Left ventricle myocardium inferior (tissue), 1 donor: ENCODE measurements around the gene ID2. TPM values are rescaled to one million over a fixed set of nuclear protein-coding genes. Genes with fewer than 3 reads are reported as not detected.
"Not testable (repeated sequence)": the region's sequence is repeated elsewhere in the genome, so short reads cannot be mapped to it uniquely, and the experiment has no call there.

ENCODE experiments used
- DNase-seq: peaks from one replicate; pipeline ENCODE4 v3.0.0-alpha.2; 2020
- H3K27ac ChIP-seq: fragments of 200-600 bp; replicated peaks from 2 replicates; pipeline ENCODE4 v1.8.0; 2021
- H3K27me3 ChIP-seq: fragments of 200-600 bp; 2 replicates; pipeline ENCODE4 v1.8.0; 2021; ENCODE audit warnings: low read depth
- H3K36me3 ChIP-seq: fragments of 200-600 bp; 2 replicates; pipeline ENCODE4 v1.8.0; 2021
- H3K4me1 ChIP-seq: fragments of 200-600 bp; 2 replicates; pipeline ENCODE4 v1.8.0; 2021
- H3K4me3 ChIP-seq: fragments of 200-600 bp; 2 replicates; pipeline ENCODE4 v1.8.0; 2021; ENCODE audit warnings: mild to moderate bottlenecking, moderate library complexity
- H3K9me3 ChIP-seq: fragments of 200-600 bp; replicated peaks from 2 replicates; pipeline ENCODE4 v1.8.0; 2021
- CTCF ChIP-seq: fragments of 200-600 bp; IDR thresholded peaks from 2 replicates; pipeline ENCODE4 v1.8.0; 2021; ENCODE audit warnings: antibody characterized with exemption, mild to moderate bottlenecking, borderline replicate concordance
- intact Hi-C: fragments of 100-400 bp; cut with micrococcal nuclease; formaldehyde crosslinking; loops from one replicate; pipeline ENCODE4 v1.11.0; 2022
- total RNA-seq: library from RNA; stranded (reverse); fragmentation: NEBNext Ultra II Directional; extraction: Animal tissue kit (Norgen Biotek cat#: 25700); gene quantifications from one replicate; pipeline ENCODE4 v1.2.1, GENCODE V29; 2021
- donor health status: DM: no; HTN: yes; CAD: no; lungs with severe emphysema.

Gene ID2
- total RNA-seq, 1 donor from 2014 or later = 32.2 TPM

GRCh38 chr2:8721410-8721809, 39.6 kb downstream of the ID2 start:
- no peak for DNase-seq
- Histone ChIP-seq H3K4me1 (peaks cover 4% of the 10 kb centered on the region), H3K4me3 (no peak overlapping the region), H3K36me3 (peaks cover 6% of the 10 kb centered on the region), H3K27me3 (no peaks in the 10 kb centered on the region), H3K9me3 (no peaks in the 10 kb centered on the region), H3K27ac (no peak overlapping the region)
- TF ChIP-seq CTCF = no peak
- intact Hi-C loops = no loop called here

GRCh38 chr2:8722986-8723385, 41.1 kb downstream of the ID2 start:
- intact Hi-C loops = no loop called here
- H3K27ac ChIP-seq = no peak overlapping the region

GRCh38 chr2:8725838-8726237, 44.0 kb downstream of the ID2 start:
- no peaks in the 10 kb centered on the region for H3K27me3 ChIP-seq
- H3K4me3 ChIP-seq = no peak overlapping the region
- TF ChIP-seq CTCF = no peak
- peaks cover 2% of the 10 kb centered on the region for H3K4me1 ChIP-seq
- H3K36me3 ChIP-seq = peaks cover 39% of the 10 kb centered on the region
- intact Hi-C loops = no loop called here
- DNase-seq = no peak
- H3K27ac ChIP-seq = no peak overlapping the region
- no peaks in the 10 kb centered on the region for H3K9me3 ChIP-seq

More at GRCh38 chr2:8722986-8723385, 41.1 kb downstream of the ID2 start:
- DNase-seq = no peak
- no peak overlapping the region for H3K4me3 ChIP-seq
- TF ChIP-seq CTCF = no peak
- H3K27me3 ChIP-seq = no peaks in the 10 kb centered on the region
- H3K9me3 ChIP-seq = no peaks in the 10 kb centered on the region
- H3K4me1 ChIP-seq = peaks cover 4% of the 10 kb centered on the region
- H3K36me3 ChIP-seq = peaks cover 19% of the 10 kb centered on the region

DNA sequence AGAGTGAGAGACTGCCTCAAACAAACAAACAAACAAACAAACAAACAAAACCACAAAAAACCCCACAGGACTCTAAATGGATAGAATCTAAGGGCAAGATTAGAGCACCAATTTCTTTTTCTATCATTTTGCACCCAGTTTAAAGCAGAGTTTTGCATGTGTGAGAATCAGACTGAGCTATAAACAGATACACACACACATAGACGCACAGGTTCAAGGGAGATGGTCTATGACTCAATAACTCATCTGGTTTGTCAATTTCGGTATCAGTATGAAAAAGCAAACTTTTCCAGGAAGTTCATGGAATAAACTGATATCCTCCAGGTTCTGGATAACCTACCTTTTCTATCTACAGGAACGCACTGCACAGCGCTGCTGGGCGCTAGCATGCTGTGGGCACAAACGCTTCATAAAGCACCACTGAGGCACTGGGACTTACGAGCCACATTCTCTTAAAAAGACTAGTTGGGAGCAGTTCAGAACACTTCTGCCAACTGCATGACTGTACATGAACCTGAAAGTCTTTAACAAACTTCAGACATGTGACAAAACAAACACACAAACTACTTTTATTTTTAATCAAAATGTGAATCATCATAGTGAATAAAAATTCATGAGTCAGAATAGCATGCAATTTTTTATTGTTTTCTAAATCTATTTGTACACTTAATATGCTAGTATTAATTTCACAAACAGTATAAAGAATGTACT, 46.6 kb downstream of the ID2 start:
- Histone ChIP-seq H3K27ac (no peak overlapping the region), H3K36me3 (peaks cover 60% of the 10 kb centered on the region)
- DNase-seq = no peak

GRCh38 chr2:8729101-8729500, 47.2 kb downstream of the ID2 start:
- H3K4me3 ChIP-seq, H3K9me3 ChIP-seq, H3K27me3 ChIP-seq, H3K27ac ChIP-seq, intact Hi-C loops, DNase-seq, H3K4me1 ChIP-seq: not testable (repeated sequence)
- peaks cover 67% of the 10 kb centered on the region for H3K36me3 ChIP-seq

More for the DNA sequence above, 46.6 kb downstream of the ID2 start:
- no peak for TF ChIP-seq CTCF
- intact Hi-C loops = no loop called here
- H3K9me3 ChIP-seq = no peaks in the 10 kb centered on the region
- H3K4me1 ChIP-seq = no peaks in the 10 kb centered on the region
- H3K27me3 ChIP-seq = no peaks in the 10 kb centered on the region
- no peak overlapping the region for H3K4me3 ChIP-seq

DNA sequence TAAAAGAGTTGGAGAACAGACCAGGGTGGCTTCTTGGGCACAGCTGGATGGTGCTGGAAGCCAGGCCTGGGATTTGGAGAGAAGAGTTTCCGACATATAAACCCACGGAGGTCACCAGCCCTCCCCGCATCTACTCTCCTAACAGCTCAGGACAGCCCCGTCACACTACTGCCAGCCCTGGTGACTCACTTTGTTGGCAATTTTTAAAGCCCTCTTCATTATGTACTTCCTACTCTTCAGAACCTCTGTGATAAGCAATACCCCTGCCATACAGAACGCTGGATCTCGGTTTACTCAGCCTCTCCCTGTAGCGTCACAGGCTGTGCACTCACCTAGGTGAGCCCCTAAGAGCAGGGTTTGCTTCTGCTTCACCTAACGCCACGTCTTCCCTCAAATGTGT, 48.1 kb downstream of the ID2 start:
- peaks cover 75% of the 10 kb centered on the region for H3K36me3 ChIP-seq

More for the DNA sequence above, 48.1 kb downstream of the ID2 start:
- no peak for TF ChIP-seq CTCF
- intact Hi-C loops = no loop called here
- H3K4me3 ChIP-seq = no peak overlapping the region
- no peaks in the 10 kb centered on the region for H3K4me1 ChIP-seq
- H3K27ac ChIP-seq = peak overlapping the region; percentile 43
- H3K27me3 ChIP-seq = no peaks in the 10 kb centered on the region
- no peaks in the 10 kb centered on the region for H3K9me3 ChIP-seq
- peak; percentile 45 for DNase-seq
